Stomach (tissue), 9 donors: ENCODE measurements around the gene AGRP. TPM values are rescaled to one million over a fixed set of nuclear protein-coding genes. Genes with fewer than 3 reads are reported as not detected.
A peak's percentile ranks its signal among the peaks of the same experiment; 100 is the strongest.
"Not testable (repeated sequence)": the region's sequence is repeated elsewhere in the genome, so short reads cannot be mapped to it uniquely, and the experiment has no call there.

Experiments used
- DNase-seq, 2 donors: peaks; one replicate each; pipeline versions ENCODE4 v3.0.0 to v3.0.0-alpha.2; 2013 to 2019
- H3K27ac ChIP-seq, 5 donors: fragments of 200-600 bp in 4 of 5; sonication (generic) in 4 of 5; one replicate each; pipeline ENCODE4 v1.5.1; 2013 to 2019; ENCODE audit warnings: mild to moderate bottlenecking in 1 of 5, moderate library complexity in 1 of 5
- H3K27me3 ChIP-seq, 3 donors: fragments of 200-600 bp; sonication (generic); one replicate each; pipeline ENCODE4 v1.5.1; 2017 to 2019; ENCODE audit warnings: mixed run types in 1 of 3
- H3K36me3 ChIP-seq, 4 donors: fragments of 200-600 bp; sonication (generic); 1 replicate in 3 of 4; 2 replicates in 1 of 4; pipeline ENCODE4 v1.5.1; 2016 to 2019
- H3K4me1 ChIP-seq, 4 donors: fragments of 200-600 bp; sonication (generic); one replicate each; pipeline ENCODE4 v1.5.1; 2016 to 2019
- H3K4me3 ChIP-seq, 4 donors: fragments of 200-600 bp; sonication (generic) in 3 of 4; one replicate each; pipeline ENCODE4 v1.5.1; 2016 to 2019; ENCODE audit warnings: mild to moderate bottlenecking in 1 of 4
- H3K9me3 ChIP-seq, 4 donors: fragments of 200-600 bp; sonication (generic); one replicate each; pipeline ENCODE4 v1.5.1; 2016 to 2019
- EP300 ChIP-seq: sonication (generic); formaldehyde crosslinking; IDR thresholded peaks from one replicate; pipeline ENCODE4 v1.6.1; 2017; ENCODE audit warnings: antibody characterized with exemption
- POLR2A ChIP-seq, 4 donors: fragments of 450-650 bp; IDR thresholded peaks; one replicate each; pipeline ENCODE4 v1.6.1; 2016; ENCODE audit warnings: antibody characterized with exemption in 4 of 4, control low read depth in 2 of 4, mild to moderate bottlenecking in 1 of 4, moderate library complexity in 1 of 4
- POLR2AphosphoS5 ChIP-seq, 3 donors: sonication (generic); formaldehyde crosslinking; IDR thresholded peaks; one replicate each; pipeline ENCODE4 v1.6.1; 2016; ENCODE audit warnings: antibody characterized with exemption in 3 of 3
- WGBS, 5 donors: extraction: QIAGEN DNeasy Blood & Tissue Kit in 3 of 5; methylation state at CpG; one replicate each; pipeline versions ENCODE4 v1.1.5 to v1.1.7; 2013 to 2018; 5-methylcytosine and 5-hydroxymethylcytosine counted together
- intact Hi-C: fragments of 100-400 bp; cut with DNase I; formaldehyde crosslinking; loops from one replicate; pipeline ENCODE4 v1.15.1; 2023; ENCODE audit warnings: low total_unique reads
- polyA plus RNA-seq, 3 donors: library from polyadenylated mRNA; stranded (reverse); fragments of 200-250 nt; gene quantifications; one replicate each; pipeline ENCODE4 v1.2.3, GENCODE V29; 2013
- total RNA-seq, 5 donors: library from RNA; depleted of rRNA; stranded (reverse); fragments of >200 nt; gene quantifications; one replicate each; pipeline versions ENCODE4 v1.1.0 to v1.2.3, GENCODE V29; 2014 to 2016
- TF ChIP-seq, protein P1 (sequence below), 7 experiments: fragments of 450-650 bp in 4 of 7; fragments of 200-600 bp in 3 of 7; sonication (generic) in 3 of 7; IDR thresholded peaks; one replicate each; pipeline ENCODE4 v1.5.1; 2016 to 2019; ENCODE audit warnings: antibody characterized with exemption in 7 of 7, control low read depth in 2 of 7, mild to moderate bottlenecking in 1 of 7
- donor health status: healthy with polysubstance abuse.
- donor health status: Bipolar disorder and iron deficiency.
- donor health status: healthy.

Gene AGRP
- total and polyA plus RNA-seq, 8 donors, result not detected

DNA sequence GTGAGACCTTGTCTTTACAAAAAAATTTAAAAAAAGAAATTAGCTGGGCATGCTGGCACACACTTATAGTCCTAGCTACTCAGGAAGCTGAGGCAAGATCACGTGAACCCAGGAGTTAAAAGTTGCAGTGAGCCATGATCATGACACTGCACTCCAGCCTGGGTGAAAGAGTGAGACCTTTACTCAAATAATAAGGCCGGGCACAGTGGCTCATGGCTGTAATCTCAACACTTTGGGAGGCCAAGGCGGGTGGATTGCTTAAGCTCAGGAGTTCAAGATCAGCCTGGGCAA lies 33.8 kb upstream of the AGRP start:
- H3K27me3 ChIP-seq, result no peaks in the 10 kb centered on the region
- TF ChIP-seq POLR2A (IDR thresholded peaks at IDR 0.05) (no peak), EP300 (no peak), POLR2AphosphoS5 (IDR thresholded peaks at IDR 0.05) (no peak)
- TF ChIP-seq, protein P1, sequence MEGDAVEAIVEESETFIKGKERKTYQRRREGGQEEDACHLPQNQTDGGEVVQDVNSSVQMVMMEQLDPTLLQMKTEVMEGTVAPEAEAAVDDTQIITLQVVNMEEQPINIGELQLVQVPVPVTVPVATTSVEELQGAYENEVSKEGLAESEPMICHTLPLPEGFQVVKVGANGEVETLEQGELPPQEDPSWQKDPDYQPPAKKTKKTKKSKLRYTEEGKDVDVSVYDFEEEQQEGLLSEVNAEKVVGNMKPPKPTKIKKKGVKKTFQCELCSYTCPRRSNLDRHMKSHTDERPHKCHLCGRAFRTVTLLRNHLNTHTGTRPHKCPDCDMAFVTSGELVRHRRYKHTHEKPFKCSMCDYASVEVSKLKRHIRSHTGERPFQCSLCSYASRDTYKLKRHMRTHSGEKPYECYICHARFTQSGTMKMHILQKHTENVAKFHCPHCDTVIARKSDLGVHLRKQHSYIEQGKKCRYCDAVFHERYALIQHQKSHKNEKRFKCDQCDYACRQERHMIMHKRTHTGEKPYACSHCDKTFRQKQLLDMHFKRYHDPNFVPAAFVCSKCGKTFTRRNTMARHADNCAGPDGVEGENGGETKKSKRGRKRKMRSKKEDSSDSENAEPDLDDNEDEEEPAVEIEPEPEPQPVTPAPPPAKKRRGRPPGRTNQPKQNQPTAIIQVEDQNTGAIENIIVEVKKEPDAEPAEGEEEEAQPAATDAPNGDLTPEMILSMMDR (IDR thresholded peaks at IDR 0.05), result no peak
- no peak for DNase-seq
- no peak overlapping the region for H3K4me3 ChIP-seq
- intact Hi-C loops, result loop anchor here (5.0 kb wide), 1 partner anchor 125 kb away; no protein-coding TSS in a partner anchor
- peaks cover 0 to 24% (median 11%) of the 10 kb centered on the region in 4 donors for H3K4me1 ChIP-seq
- no peak overlapping the region for H3K27ac ChIP-seq
- no peaks in the 10 kb centered on the region for H3K36me3 ChIP-seq
- no peaks in the 10 kb centered on the region for H3K9me3 ChIP-seq
- WGBS, 5 donors, result 71 to 83% (median 77%) methylated on average over 3 of the region's 3 CpGs

- 82 to 90% (median 89%) methylated on average over 12 of the region's 12 CpGs for WGBS, 5 donors
- H3K27me3 ChIP-seq, result no peaks in the 10 kb centered on the region
- TF ChIP-seq POLR2A (IDR thresholded peaks at IDR 0.05), result no peak
- TF ChIP-seq POLR2AphosphoS5 (IDR thresholded peaks at IDR 0.05), result no peak
- TF ChIP-seq, protein P1 (IDR thresholded peaks at IDR 0.05), result no peak
- no peak for TF ChIP-seq EP300
- H3K4me3 ChIP-seq, result no peak overlapping the region
- H3K27ac ChIP-seq, result no peak overlapping the region
- H3K9me3 ChIP-seq, result no peaks in the 10 kb centered on the region
- no peak for DNase-seq
- intact Hi-C loops, result loop anchor here (5.0 kb wide), 1 partner anchor 126 kb away; no protein-coding TSS in a partner anchor
- H3K36me3 ChIP-seq, result no peaks in the 10 kb centered on the region
- peaks cover 0 to 19% (median 9%) of the 10 kb centered on the region in 4 donors for H3K4me1 ChIP-seq
Measured at GRCh38 chr16:67516296-67517154, 33.2 kb upstream of the AGRP start.

DNA sequence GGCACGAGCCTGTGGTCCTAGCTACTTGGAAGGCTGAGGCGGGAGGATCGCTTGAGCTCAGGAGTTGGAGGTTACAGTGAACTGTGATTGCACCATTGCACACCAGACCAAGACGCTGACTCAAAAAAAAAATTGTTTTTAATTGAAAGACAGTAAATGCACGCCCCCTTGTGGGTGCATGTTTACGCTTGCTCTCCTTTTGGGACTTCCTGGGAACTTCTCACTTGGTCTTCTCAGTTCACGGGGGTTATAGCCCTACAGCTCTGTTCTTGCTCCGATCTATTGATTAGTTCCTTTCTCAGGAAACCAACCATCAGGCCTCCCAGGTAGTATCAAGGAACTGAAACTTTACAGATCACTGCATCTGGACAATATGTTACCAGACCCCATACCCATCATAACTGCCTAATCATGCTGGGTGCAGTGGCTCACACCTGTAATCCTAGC lies 31.1 kb upstream of the AGRP start:
- Histone ChIP-seq H3K4me3 (no peak overlapping the region), H3K27ac (no peak overlapping the region), H3K27me3 (no peaks in the 10 kb centered on the region), H3K4me1 (peaks cover 0 to 12% (median 5%) of the 10 kb centered on the region in 4 donors), H3K36me3 (no peaks in the 10 kb centered on the region), H3K9me3 (no peaks in the 10 kb centered on the region)
- TF ChIP-seq POLR2AphosphoS5 (IDR thresholded peaks at IDR 0.05) (peak in 1 of 3 donors; percentile 36), EP300 (no peak)
- TF ChIP-seq, protein P1 (IDR thresholded peaks at IDR 0.05), result peak in 5 of 7 experiments; percentile 42 to 67 (median 46)
- WGBS, 5 donors, result 7 to 17% (median 11%) methylated on average over 8 of the region's 8 CpGs
- peak; percentile 86 to 92 for DNase-seq
- intact Hi-C loops, result no loop called here

- H3K4me1 ChIP-seq, result peaks cover 0 to 12% (median 5%) of the 10 kb centered on the region in 4 donors
- H3K4me3 ChIP-seq, H3K27ac ChIP-seq, H3K9me3 ChIP-seq, H3K36me3 ChIP-seq, intact Hi-C loops, DNase-seq, H3K27me3 ChIP-seq: not testable (repeated sequence)
- 89 to 100% (median 92%) methylated on average over 1 of the region's 1 CpG for WGBS, 5 donors
Measured at GRCh38 chr16:67513892-67514291, 30.5 kb upstream of the AGRP start.

- no peaks in the 10 kb centered on the region for H3K36me3 ChIP-seq
- no peak for DNase-seq
- H3K9me3 ChIP-seq, result no peaks in the 10 kb centered on the region
- H3K4me3 ChIP-seq, result no peak overlapping the region
- no peaks in the 10 kb centered on the region for H3K27me3 ChIP-seq
- TF ChIP-seq, protein P1 (IDR thresholded peaks at IDR 0.05), result no peak
- TF ChIP-seq EP300 (no peak), POLR2AphosphoS5 (IDR thresholded peaks at IDR 0.05) (no peak), POLR2A (IDR thresholded peaks at IDR 0.05) (no peak)
- no peak overlapping the region for H3K27ac ChIP-seq
- H3K4me1 ChIP-seq, result peaks cover 0 to 13% (median 1%) of the 10 kb centered on the region in 4 donors
- 83 to 90% (median 87%) methylated on average over 4 of the region's 4 CpGs for WGBS, 5 donors
- intact Hi-C loops, result no loop called here
Measured at GRCh38 chr16:67509016-67509415, 25.7 kb upstream of the AGRP start.
